CD14-positive monocyte (primary cell): ENCODE data around the gene CUEDC2. TPM values are rescaled to one million over a fixed set of nuclear protein-coding genes. Genes with fewer than 3 reads are reported as not detected.

Source experiments
- DNase-seq, 3 donors: peaks; one replicate each; pipeline ENCODE4 v3.0.0-alpha.2; 2011 to 2022
- H2AFZ ChIP-seq: 2 replicates; pipeline ENCODE4 v1.6.0; 2012; ENCODE audit warnings: mild to moderate bottlenecking, low read depth, low read length, inconsistent platforms; ENCODE audit not compliant: insufficient read depth, poor library complexity, severe bottlenecking
- H3K27ac ChIP-seq, 2 donors: 1 replicate in 1 of 2; 2 replicates in 1 of 2; pipeline ENCODE4 v1.5.1; 2012 to 2013; ENCODE audit warnings: low read length in 2 of 2, control low read depth in 1 of 2, inconsistent platforms in 1 of 2, low read depth in 1 of 2, mild to moderate bottlenecking in 1 of 2
- H3K27me3 ChIP-seq, 2 donors: one replicate each; pipeline versions ENCODE4 v1.6.0 to v1.6.1; 2011 to 2013; ENCODE audit warnings: low read length in 2 of 2; ENCODE audit not compliant: control insufficient read depth in 2 of 2, insufficient read depth in 2 of 2
- H3K36me3 ChIP-seq, 2 donors: replicated peaks in 1 of 2; 1 replicate in 1 of 2; 2 replicates in 1 of 2; pipeline versions ENCODE4 v1.5.1 to v1.6.1; 2012 to 2013; ENCODE audit warnings: low read length in 2 of 2, control low read depth in 1 of 2, inconsistent platforms in 1 of 2, mild to moderate bottlenecking in 1 of 2; ENCODE audit not compliant: insufficient read depth in 2 of 2, control insufficient read depth in 1 of 2
- H3K4me1 ChIP-seq, 2 donors: 1 replicate in 1 of 2; 2 replicates in 1 of 2; pipeline versions ENCODE4 v1.5.1 to v1.6.1; 2012 to 2013; ENCODE audit warnings: low read length in 2 of 2, control low read depth in 1 of 2, inconsistent platforms in 1 of 2, mild to moderate bottlenecking in 1 of 2, moderate library complexity in 1 of 2; ENCODE audit not compliant: insufficient read depth in 2 of 2, control insufficient read depth in 1 of 2
- H3K4me2 ChIP-seq: replicated peaks from 2 replicates; pipeline ENCODE3; 2012; ENCODE audit warnings: low read length, moderate library complexity, mild to moderate bottlenecking; ENCODE audit not compliant: poor library complexity, severe bottlenecking; ENCODE audit errors: extremely low read depth
- H3K4me3 ChIP-seq, 3 experiments: fragments of 200-600 bp in 1 of 3; sonication (generic) in 1 of 3; replicated peaks in 1 of 3; 1 replicate in 2 of 3; 2 replicates in 1 of 3; pipeline ENCODE4 v1.5.1; 2011 to 2013; ENCODE audit warnings: low read length in 3 of 3, mild to moderate bottlenecking in 3 of 3, control low read depth in 2 of 3, low read depth in 2 of 3, inconsistent platforms in 1 of 3, moderate library complexity in 1 of 3
- H3K79me2 ChIP-seq: 2 replicates; pipeline ENCODE4 v1.6.0; 2012; ENCODE audit warnings: mild to moderate bottlenecking, control low read depth, inconsistent platforms, low read length, moderate library complexity; ENCODE audit not compliant: insufficient read depth
- H3K9ac ChIP-seq: 2 replicates; pipeline ENCODE4 v1.6.0; 2017; ENCODE audit warnings: low read length, mild to moderate bottlenecking; ENCODE audit not compliant: insufficient read depth, poor library complexity, severe bottlenecking
- H3K9me3 ChIP-seq, 2 donors: replicated peaks in 1 of 2; 1 replicate in 1 of 2; 2 replicates in 1 of 2; pipeline versions ENCODE4 v1.5.1 to v1.6.1; 2012 to 2013; ENCODE audit warnings: low read length in 2 of 2, control low read depth in 1 of 2; ENCODE audit not compliant: control insufficient read depth in 1 of 2, insufficient read depth in 1 of 2
- H4K20me1 ChIP-seq: 2 replicates; pipeline ENCODE4 v1.6.0; 2012; ENCODE audit warnings: mild to moderate bottlenecking, low read length, control low read depth, moderate library complexity; ENCODE audit not compliant: insufficient read depth
- H3K27ac Mint-ChIP-seq, 7 donors: one replicate each; pipeline ENCODE4 v1.8.0; 2020; ENCODE audit warnings: mild to moderate bottlenecking in 7 of 7, mixed read lengths in 7 of 7, moderate library complexity in 6 of 7, inconsistent platforms in 2 of 7
- H3K27me3 Mint-ChIP-seq, 3 donors: one replicate each; pipeline ENCODE4 v1.8.0; 2021 to 2022; ENCODE audit warnings: low read depth in 3 of 3, mild to moderate bottlenecking in 3 of 3, mixed read lengths in 3 of 3, moderate library complexity in 3 of 3, inconsistent platforms in 1 of 3
- H3K36me3 Mint-ChIP-seq, 2 donors: one replicate each; pipeline ENCODE4 v1.8.0; 2020; ENCODE audit warnings: mixed read lengths in 2 of 2, inconsistent platforms in 1 of 2, mild to moderate bottlenecking in 1 of 2
- H3K4me1 Mint-ChIP-seq: one replicate; pipeline ENCODE4 v1.8.0; 2020; ENCODE audit warnings: mild to moderate bottlenecking, mixed read lengths
- H3K4me3 Mint-ChIP-seq, 2 donors: one replicate each; pipeline ENCODE4 v1.8.0; 2020; ENCODE audit warnings: mild to moderate bottlenecking in 2 of 2, mixed read lengths in 2 of 2, moderate library complexity in 1 of 2
- H3K9me3 Mint-ChIP-seq, 7 donors: one replicate each; pipeline ENCODE4 v1.8.0; 2020 to 2022; ENCODE audit warnings: mixed read lengths in 7 of 7, mild to moderate bottlenecking in 6 of 7, moderate library complexity in 6 of 7, inconsistent platforms in 2 of 7
- CTCF ChIP-seq: fragments of 200-600 bp; IDR thresholded peaks from one replicate; pipeline ENCODE4 v1.8.0; 2022; ENCODE audit warnings: antibody characterized with exemption, mild to moderate bottlenecking
- WGBS: methylation state at CpG from one replicate; pipeline ENCODE4 v1.1.5; 2013; ENCODE audit warnings: missing lambda C conversion rate; ENCODE audit not compliant: insufficient coverage; 5-methylcytosine and 5-hydroxymethylcytosine counted together
- intact Hi-C, 2 donors: fragments of 100-400 bp; cut with micrococcal nuclease; formaldehyde crosslinking; loops; one replicate each; pipeline versions ENCODE4 v1.15.0 to v1.15.1; 2023
- polyA plus RNA-seq, 3 donors: library from polyadenylated mRNA; depleted of rRNA in 1 of 3; unstranded in 2 of 3; stranded (reverse) in 1 of 3; fragments of 300-500 nt in 2 of 3; fragments of >200 nt in 1 of 3; fragmentation: Illumina TruSeq in 2 of 3; gene quantifications; 1 replicate in 2 of 3; 2 replicates in 1 of 3; pipeline ENCODE4 v1.2.3, GENCODE V29; 2012 to 2021

CUEDC2 gene
- polyA plus RNA-seq, 3 donors = 58.5 to 70.2 (median 66.7) TPM

- H3K79me2 ChIP-seq = no peaks in the 10 kb centered on the region
- Mint-ChIP-seq H3K4me3 (peak overlapping the region in 1 of 2 donors; percentile 80), H3K9me3 (peaks cover 0 to 17% (median 11%) of the 10 kb centered on the region in 7 donors), H3K27ac (no peak overlapping the region), H3K4me1 (peaks cover 25% of the 10 kb centered on the region), H3K27me3 (peaks cover 59 to 83% (median 60%) of the 10 kb centered on the region in 3 donors), H3K36me3 (peaks cover 4 to 15% of the 10 kb centered on the region in 2 donors)
- intact Hi-C loops = no loop called here
- peaks cover 6 to 22% of the 10 kb centered on the region in 2 donors for H3K4me1 ChIP-seq
- H3K27ac ChIP-seq = no peak overlapping the region
- peaks cover 0 to 35% of the 10 kb centered on the region in 2 donors for H3K9me3 ChIP-seq
- H3K27me3 ChIP-seq = peaks cover 50 to 68% of the 10 kb centered on the region in 2 donors
- H2AFZ ChIP-seq = no peak overlapping the region
- H3K36me3 ChIP-seq = no peaks in the 10 kb centered on the region
- no peaks in the 10 kb centered on the region for H4K20me1 ChIP-seq
- 89% methylated on average over 13 of the region's 14 CpGs for WGBS
- no peak overlapping the region for H3K4me3 ChIP-seq
- no peak overlapping the region for H3K9ac ChIP-seq
- H3K4me2 ChIP-seq = no peak overlapping the region
- DNase-seq = no peak
- TF ChIP-seq CTCF = no peak
These were observed 20.8 kb downstream of the CUEDC2 start for GRCh38 chr10:102411341-102412255.

GRCh38 chr10:102410429-102411073 lies 21.8 kb downstream of the CUEDC2 start:
- no peak overlapping the region for H3K27ac ChIP-seq
- H3K4me3 ChIP-seq = peak overlapping the region in 1 of 3 experiments; percentile 23
- H3K9me3 ChIP-seq = peaks cover 0 to 35% of the 10 kb centered on the region in 2 donors
- Mint-ChIP-seq H3K9me3 (peaks cover 0 to 17% (median 11%) of the 10 kb centered on the region in 7 donors), H3K27ac (peak overlapping the region in 1 of 7 donors; percentile 32), H3K4me1 (peaks cover 25% of the 10 kb centered on the region), H3K36me3 (peaks cover 4 to 15% of the 10 kb centered on the region in 2 donors), H3K4me3 (peak overlapping the region in 1 of 2 donors; percentile 80), H3K27me3 (peaks cover 65 to 81% (median 66%) of the 10 kb centered on the region in 3 donors)
- no peak overlapping the region for H3K9ac ChIP-seq
- no peak overlapping the region for H2AFZ ChIP-seq
- DNase-seq = peak in 1 of 3 donors; percentile 55
- H3K4me2 ChIP-seq = peak overlapping the region; percentile 25
- H3K27me3 ChIP-seq = peaks cover 50 to 68% of the 10 kb centered on the region in 2 donors
- TF ChIP-seq CTCF = no peak
- H3K79me2 ChIP-seq = no peaks in the 10 kb centered on the region
- no peaks in the 10 kb centered on the region for H4K20me1 ChIP-seq
- intact Hi-C loops = no loop called here
- peaks cover 6 to 22% of the 10 kb centered on the region in 2 donors for H3K4me1 ChIP-seq
- WGBS = 3% methylated on average over 43 of the region's 48 CpGs
- no peaks in the 10 kb centered on the region for H3K36me3 ChIP-seq
